Vagina (tissue), 2 donors: ENCODE results near the gene PRDM16. TPM values are rescaled to one million over a fixed set of nuclear protein-coding genes. Genes with fewer than 3 reads are reported as not detected.

Experiments used
- DNase-seq, 2 donors: peaks; one replicate each; pipeline ENCODE4 v3.0.0-alpha.2; 2017; ENCODE audit errors: extremely low spot score in 2 of 2
- H3K27ac ChIP-seq: fragments of 200-600 bp; sonication (generic); one replicate; pipeline ENCODE4 v1.5.1; 2019
- H3K27me3 ChIP-seq: fragments of 200-600 bp; sonication (generic); one replicate; pipeline ENCODE4 v1.5.1; 2019
- H3K36me3 ChIP-seq, 2 donors: fragments of 200-600 bp; sonication (generic); one replicate each; pipeline ENCODE4 v1.5.1; 2017 to 2019
- H3K4me1 ChIP-seq: fragments of 200-600 bp; sonication (generic); one replicate; pipeline ENCODE4 v1.5.1; 2019
- H3K4me3 ChIP-seq, 2 donors: fragments of 200-600 bp; sonication (generic); 1 replicate in 1 of 2; 2 replicates in 1 of 2; pipeline ENCODE4 v1.5.1; 2016 to 2019
- H3K9me3 ChIP-seq: fragments of 200-600 bp; sonication (generic); one replicate; pipeline ENCODE4 v1.5.1; 2019
- POLR2A ChIP-seq, 2 donors: fragments of 450-650 bp; IDR thresholded peaks; one replicate each; pipeline ENCODE4 v1.6.1; 2017; ENCODE audit warnings: antibody characterized with exemption in 2 of 2, mild to moderate bottlenecking in 2 of 2, moderate library complexity in 2 of 2
- POLR2AphosphoS5 ChIP-seq, 2 donors: sonication (generic); formaldehyde crosslinking; IDR thresholded peaks; one replicate each; pipeline ENCODE4 v1.9.0; 2017; ENCODE audit warnings: antibody characterized with exemption in 2 of 2, mild to moderate bottlenecking in 2 of 2, low read depth in 1 of 2; ENCODE audit not compliant: insufficient read depth in 1 of 2
- intact Hi-C: fragments of 100-400 bp; cut with DNase I; formaldehyde crosslinking; loops from one replicate; pipeline ENCODE4 v1.15.1; 2023
- total RNA-seq: library from RNA; depleted of rRNA; stranded (reverse); fragments of >200 nt; gene quantifications from one replicate; pipeline ENCODE4 v1.2.3, GENCODE V29; 2016
- TF ChIP-seq, protein P1 (sequence below), 3 experiments: fragments of 450-650 bp in 2 of 3; fragments of 200-600 bp in 1 of 3; sonication (generic) in 1 of 3; IDR thresholded peaks; one replicate each; pipeline ENCODE4 v1.5.1; 2017 to 2019; ENCODE audit warnings: antibody characterized with exemption in 3 of 3, mild to moderate bottlenecking in 2 of 3, moderate library complexity in 2 of 3

PRDM16 gene
- total RNA-seq, 1 donor from 2014 or later: 3.9 TPM

DNA sequence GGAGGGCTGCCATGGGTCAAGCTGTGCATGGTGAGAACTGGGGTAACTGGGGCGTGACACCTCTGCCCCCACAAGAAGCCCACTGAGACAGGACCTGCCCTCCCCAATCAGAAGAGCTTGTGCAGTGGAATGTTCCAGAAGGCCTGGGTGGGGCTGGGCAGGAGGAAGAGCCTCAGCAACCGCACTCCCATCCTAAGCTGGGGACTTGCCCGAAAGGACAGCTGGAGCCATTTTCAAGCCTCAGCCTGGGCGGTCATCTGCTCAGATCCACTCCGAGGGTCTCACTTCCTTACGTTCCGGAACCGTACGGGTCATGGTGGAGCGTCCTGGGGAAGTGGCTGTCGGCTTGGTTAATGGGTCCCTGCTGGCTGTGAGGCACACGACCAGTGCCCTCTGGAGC is 226.8 kb downstream of the PRDM16 start:
- H3K9me3 ChIP-seq: no peaks in the 10 kb centered on the region
- H3K27me3 ChIP-seq: peaks cover 4% of the 10 kb centered on the region
- H3K4me1 ChIP-seq: no peaks in the 10 kb centered on the region
- no peak overlapping the region for H3K27ac ChIP-seq
- intact Hi-C loops: no loop called here
- no peak for TF ChIP-seq POLR2A (IDR thresholded peaks at IDR 0.05)
- no peak overlapping the region for H3K4me3 ChIP-seq
- no peak for DNase-seq
- H3K36me3 ChIP-seq: no peaks in the 10 kb centered on the region

DNA sequence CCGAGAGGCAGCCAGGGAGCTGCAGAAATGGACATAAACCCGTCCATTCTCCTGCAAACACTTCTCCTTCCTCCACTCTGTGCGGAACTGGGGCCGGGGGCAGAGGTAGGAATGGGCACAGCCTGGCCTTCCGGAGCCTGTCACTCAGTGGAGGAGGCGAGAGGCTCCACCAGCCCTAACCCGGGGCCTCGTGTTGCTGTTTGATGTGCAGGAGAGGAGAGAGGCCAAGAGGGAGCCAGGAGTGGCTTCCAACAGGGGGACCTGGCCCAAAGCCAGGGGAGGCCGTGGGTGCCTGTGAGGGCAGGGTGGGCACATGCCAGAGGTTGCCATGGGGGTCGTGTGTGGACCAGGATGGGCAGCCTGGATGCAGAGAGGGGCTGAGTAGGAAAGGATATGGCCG is 227.3 kb downstream of the PRDM16 start:
- peaks cover 4% of the 10 kb centered on the region for H3K27me3 ChIP-seq
- no peak for TF ChIP-seq POLR2AphosphoS5 (IDR thresholded peaks at IDR 0.05; ENCODE audit: insufficient read depth in 1 of 2, low read depth in 1 of 2)
- no peak for TF ChIP-seq POLR2A (IDR thresholded peaks at IDR 0.05)
- TF ChIP-seq, protein P1, sequence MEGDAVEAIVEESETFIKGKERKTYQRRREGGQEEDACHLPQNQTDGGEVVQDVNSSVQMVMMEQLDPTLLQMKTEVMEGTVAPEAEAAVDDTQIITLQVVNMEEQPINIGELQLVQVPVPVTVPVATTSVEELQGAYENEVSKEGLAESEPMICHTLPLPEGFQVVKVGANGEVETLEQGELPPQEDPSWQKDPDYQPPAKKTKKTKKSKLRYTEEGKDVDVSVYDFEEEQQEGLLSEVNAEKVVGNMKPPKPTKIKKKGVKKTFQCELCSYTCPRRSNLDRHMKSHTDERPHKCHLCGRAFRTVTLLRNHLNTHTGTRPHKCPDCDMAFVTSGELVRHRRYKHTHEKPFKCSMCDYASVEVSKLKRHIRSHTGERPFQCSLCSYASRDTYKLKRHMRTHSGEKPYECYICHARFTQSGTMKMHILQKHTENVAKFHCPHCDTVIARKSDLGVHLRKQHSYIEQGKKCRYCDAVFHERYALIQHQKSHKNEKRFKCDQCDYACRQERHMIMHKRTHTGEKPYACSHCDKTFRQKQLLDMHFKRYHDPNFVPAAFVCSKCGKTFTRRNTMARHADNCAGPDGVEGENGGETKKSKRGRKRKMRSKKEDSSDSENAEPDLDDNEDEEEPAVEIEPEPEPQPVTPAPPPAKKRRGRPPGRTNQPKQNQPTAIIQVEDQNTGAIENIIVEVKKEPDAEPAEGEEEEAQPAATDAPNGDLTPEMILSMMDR (IDR thresholded peaks at IDR 0.05): no peak
- no peak for DNase-seq
- intact Hi-C loops: no loop called here
- no peaks in the 10 kb centered on the region for H3K4me1 ChIP-seq
- no peaks in the 10 kb centered on the region for H3K9me3 ChIP-seq
- H3K36me3 ChIP-seq: no peaks in the 10 kb centered on the region
- H3K4me3 ChIP-seq: no peak overlapping the region
- H3K27ac ChIP-seq: no peak overlapping the region

DNA sequence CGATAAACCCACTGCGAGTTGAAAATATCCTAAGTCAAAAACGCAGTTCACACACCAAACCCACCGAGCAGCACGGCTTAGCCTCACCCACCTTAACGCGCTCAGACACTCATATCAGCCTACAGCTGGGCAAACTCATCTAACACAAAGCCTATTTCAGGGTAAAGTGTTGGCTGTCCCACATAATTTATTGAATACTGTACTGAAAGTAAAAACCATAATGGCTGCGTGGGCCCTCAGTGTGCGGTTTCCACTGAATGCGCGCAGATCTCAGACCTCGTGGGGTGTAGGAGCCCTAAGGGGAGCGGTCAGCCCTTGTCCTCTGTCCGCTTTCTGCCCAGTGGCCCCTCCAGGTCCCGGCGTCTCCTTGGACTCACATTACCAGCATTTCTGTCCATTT is 227.8 kb downstream of the PRDM16 start:
- TF ChIP-seq POLR2AphosphoS5 (IDR thresholded peaks at IDR 0.05; ENCODE audit: insufficient read depth in 1 of 2, low read depth in 1 of 2) (no peak), POLR2A (IDR thresholded peaks at IDR 0.05) (no peak)
- TF ChIP-seq, protein P1 (IDR thresholded peaks at IDR 0.05): no peak
- no peak overlapping the region for H3K27ac ChIP-seq
- peaks cover 4% of the 10 kb centered on the region for H3K27me3 ChIP-seq
- H3K4me3 ChIP-seq: no peak overlapping the region
- intact Hi-C loops: no loop called here
- H3K36me3 ChIP-seq: no peaks in the 10 kb centered on the region
- H3K4me1 ChIP-seq: no peaks in the 10 kb centered on the region
- no peak for DNase-seq
- H3K9me3 ChIP-seq: no peaks in the 10 kb centered on the region

DNA sequence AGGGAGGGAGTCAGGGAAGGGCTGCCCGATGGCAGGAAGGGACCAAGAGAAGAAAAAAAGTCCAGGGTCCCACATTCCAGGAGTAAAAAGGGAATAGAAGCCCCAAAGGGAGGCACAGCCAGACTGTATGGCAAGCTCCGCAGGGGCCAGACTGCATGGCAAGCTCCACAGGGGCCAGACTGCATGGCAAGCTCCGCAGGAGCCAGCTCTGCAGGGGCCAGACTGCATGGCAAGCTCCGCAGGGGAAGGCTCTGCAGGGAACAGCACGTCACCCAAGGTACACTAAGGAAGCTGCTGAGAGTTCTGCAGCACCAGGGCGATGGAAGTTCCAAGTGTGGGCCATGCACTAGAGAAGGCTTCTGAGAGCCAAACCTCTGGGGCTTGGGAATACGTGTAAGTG is 228.8 kb downstream of the PRDM16 start:
- no peak for DNase-seq
- Histone ChIP-seq H3K36me3 (no peaks in the 10 kb centered on the region), H3K4me1 (no peaks in the 10 kb centered on the region), H3K27ac (no peak overlapping the region), H3K4me3 (no peak overlapping the region), H3K27me3 (peaks cover 4% of the 10 kb centered on the region), H3K9me3 (no peaks in the 10 kb centered on the region)
- intact Hi-C loops: no loop called here
- TF ChIP-seq POLR2A (IDR thresholded peaks at IDR 0.05) (no peak), POLR2AphosphoS5 (IDR thresholded peaks at IDR 0.05; ENCODE audit: insufficient read depth in 1 of 2, low read depth in 1 of 2) (no peak)
- TF ChIP-seq, protein P1 (IDR thresholded peaks at IDR 0.05): no peak

DNA sequence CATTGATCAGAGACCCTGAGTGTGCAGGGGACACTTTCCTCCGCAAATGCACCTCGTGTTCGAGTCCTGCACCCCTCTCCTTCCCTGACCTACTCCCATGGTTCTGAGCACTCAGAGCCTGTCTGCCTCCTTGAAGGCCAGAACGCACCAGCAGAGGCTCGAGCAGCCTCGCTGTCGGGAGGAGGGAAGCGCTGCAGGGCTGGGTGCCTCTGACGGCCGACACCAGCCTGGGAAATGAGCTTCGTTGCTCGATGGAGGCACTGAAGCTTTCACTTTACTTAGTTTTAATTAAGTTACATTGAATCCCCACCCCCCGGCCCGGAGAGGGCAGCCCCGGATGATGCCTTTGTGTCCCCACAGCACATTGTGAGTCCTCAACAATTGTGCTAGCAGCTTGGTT is 229.2 kb downstream of the PRDM16 start:
- Histone ChIP-seq H3K27me3 (peaks cover 4% of the 10 kb centered on the region), H3K27ac (no peak overlapping the region), H3K9me3 (no peaks in the 10 kb centered on the region), H3K4me1 (no peaks in the 10 kb centered on the region), H3K36me3 (no peaks in the 10 kb centered on the region), H3K4me3 (no peak overlapping the region)
- intact Hi-C loops: no loop called here
- TF ChIP-seq, protein P1 (IDR thresholded peaks at IDR 0.05): no peak
- TF ChIP-seq POLR2A (IDR thresholded peaks at IDR 0.05) (no peak), POLR2AphosphoS5 (IDR thresholded peaks at IDR 0.05; ENCODE audit: insufficient read depth in 1 of 2, low read depth in 1 of 2) (no peak)
- DNase-seq: no peak

DNA sequence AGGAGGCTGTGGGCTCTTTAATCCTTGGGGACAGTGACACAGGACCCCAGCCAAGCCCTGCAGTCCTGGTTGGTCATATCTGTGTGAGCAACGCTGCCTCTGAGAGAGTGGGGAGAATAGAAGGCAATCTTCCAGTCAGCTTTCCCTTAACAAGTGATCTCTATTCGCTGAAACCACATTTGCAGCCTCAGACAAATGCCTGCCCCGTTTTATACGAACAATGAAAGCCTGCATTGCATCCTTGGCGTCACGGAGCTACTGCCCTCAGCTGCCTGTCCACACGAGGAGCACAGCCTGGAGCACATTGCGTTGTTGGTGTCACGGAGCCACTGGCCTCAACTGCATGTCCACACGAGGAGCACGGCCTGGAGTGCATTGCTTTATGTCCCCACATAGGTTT is 235.2 kb downstream of the PRDM16 start:
- DNase-seq: no peak
- Histone ChIP-seq H3K9me3 (no peaks in the 10 kb centered on the region), H3K4me1 (no peaks in the 10 kb centered on the region), H3K4me3 (no peak overlapping the region), H3K27ac (no peak overlapping the region), H3K36me3 (no peaks in the 10 kb centered on the region), H3K27me3 (no peaks in the 10 kb centered on the region)
- intact Hi-C loops: no loop called here
- no peak for TF ChIP-seq POLR2A (IDR thresholded peaks at IDR 0.05)
- TF ChIP-seq, protein P1 (IDR thresholded peaks at IDR 0.05): no peak
- TF ChIP-seq POLR2AphosphoS5 (IDR thresholded peaks at IDR 0.05; ENCODE audit: insufficient read depth in 1 of 2, low read depth in 1 of 2): no peak
